HG03066 (cell line): ENCODE measurements around the gene GZMB.
"Not testable (repeated sequence)": the region's sequence is repeated elsewhere in the genome, so short reads cannot be mapped to it uniquely, and the experiment has no call there.

ENCODE experiments used
- ATAC-seq: cut with Tn5 transposase; IDR thresholded peaks from one replicate; pipeline ENCODE4 v1.9.1; 2021; ENCODE audit warnings: low read depth; ENCODE audit not compliant: unreplicated experiment

The GZMB gene

GRCh38 chr14:24634158-24634557 lies at the start of gene GZMB:
Gene GZMB (minus strand): TSS chr14:24634190. CDS start chr14:24634160, 30 bp downstream.
- no peak for ATAC-seq

GRCh38 chr14:24681056-24681455 lies 47.1 kb upstream of the GZMB start:
- no peak for ATAC-seq

- ATAC-seq: no peak
Measured at GRCh38 chr14:24680516-24680915, 46.5 kb upstream of the GZMB start.

GRCh38 chr14:24679248-24679961 lies 45.4 kb upstream of the GZMB start:
- ATAC-seq: no peak

- peak; percentile 66 for ATAC-seq
Measured at GRCh38 chr14:24678801-24679247, 44.8 kb upstream of the GZMB start.

GRCh38 chr14:24677956-24678355 lies 44.0 kb upstream of the GZMB start:
- no peak for ATAC-seq

GRCh38 chr14:24674204-24674970 lies 40.4 kb upstream of the GZMB start:
- ATAC-seq: peak; percentile 59

- ATAC-seq: peak; percentile 59
Measured at GRCh38 chr14:24673534-24674203, 39.7 kb upstream of the GZMB start.

GRCh38 chr14:24673059-24673458 lies 39.1 kb upstream of the GZMB start:
- peak; percentile 58 for ATAC-seq

- ATAC-seq: no peak
Measured at GRCh38 chr14:24670594-24670993, 36.6 kb upstream of the GZMB start.

- no peak for ATAC-seq
Measured at GRCh38 chr14:24669651-24670050, 35.7 kb upstream of the GZMB start.

- peak; percentile 98 for ATAC-seq
Measured at GRCh38 chr14:24665440-24665991, 31.5 kb upstream of the GZMB start.

- ATAC-seq: no peak
Measured at GRCh38 chr14:24664366-24664765, 30.4 kb upstream of the GZMB start.

- ATAC-seq: no peak
Measured at GRCh38 chr14:24662753-24663152, 28.8 kb upstream of the GZMB start.

- ATAC-seq: no peak
Measured at GRCh38 chr14:24659916-24660570, 26.1 kb upstream of the GZMB start.

GRCh38 chr14:24648361-24648760 lies 14.4 kb upstream of the GZMB start:
- ATAC-seq: not testable (repeated sequence)

GRCh38 chr14:24639905-24640304 lies 5.9 kb upstream of the GZMB start:
- no peak for ATAC-seq

- no peak for ATAC-seq
Measured at GRCh38 chr14:24639270-24639669, 5.3 kb upstream of the GZMB start.

- no peak for ATAC-seq
Measured at GRCh38 chr14:24633353-24633752, 637 bp downstream of the GZMB start.

GRCh38 chr14:24632761-24633160 lies 1.2 kb downstream of the GZMB start:
- ATAC-seq: no peak

GRCh38 chr14:24632336-24632735 lies 1.7 kb downstream of the GZMB start:
- no peak for ATAC-seq
